GM19035 (cell line): ENCODE measurements around the gene CTNS.
"Not testable (repeated sequence)": the region's sequence is repeated elsewhere in the genome, so short reads cannot be mapped to it uniquely, and the experiment has no call there.

Experiments used
- ATAC-seq: cut with Tn5 transposase; IDR thresholded peaks from one replicate; pipeline ENCODE4 v1.9.1; 2021; ENCODE audit not compliant: unreplicated experiment

CTNS gene

GRCh38 chr17:3681565-3681964 lies 45.0 kb downstream of the CTNS start:
- ATAC-seq: no peak

DNA sequence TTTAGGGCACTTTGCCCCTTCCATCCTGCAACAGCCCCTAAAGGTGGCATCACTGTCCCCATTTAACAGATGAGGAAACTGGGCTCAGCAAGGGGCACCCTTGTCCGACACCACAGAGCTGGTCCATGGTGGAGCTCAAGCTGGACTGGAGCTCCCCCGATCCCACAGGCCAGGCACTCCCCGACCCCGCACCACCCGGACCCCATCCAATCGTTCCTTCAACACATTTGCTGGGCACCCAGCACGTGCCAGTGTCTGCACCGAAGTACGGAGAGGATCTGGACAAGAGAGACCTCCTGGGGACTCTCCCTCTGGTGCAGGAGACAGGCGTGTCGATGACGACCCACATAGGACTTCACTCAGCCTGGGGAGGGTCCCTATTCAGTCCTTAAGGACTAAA lies 45.5 kb downstream of the CTNS start:
- ATAC-seq: no peak

GRCh38 chr17:3683054-3683511 lies 46.5 kb downstream of the CTNS start:
- ATAC-seq: no peak

- ATAC-seq: no peak
Measured at GRCh38 chr17:3685174-3685573, 48.6 kb downstream of the CTNS start.

GRCh38 chr17:3688027-3688553 lies 51.5 kb downstream of the CTNS start:
- no peak for ATAC-seq

DNA sequence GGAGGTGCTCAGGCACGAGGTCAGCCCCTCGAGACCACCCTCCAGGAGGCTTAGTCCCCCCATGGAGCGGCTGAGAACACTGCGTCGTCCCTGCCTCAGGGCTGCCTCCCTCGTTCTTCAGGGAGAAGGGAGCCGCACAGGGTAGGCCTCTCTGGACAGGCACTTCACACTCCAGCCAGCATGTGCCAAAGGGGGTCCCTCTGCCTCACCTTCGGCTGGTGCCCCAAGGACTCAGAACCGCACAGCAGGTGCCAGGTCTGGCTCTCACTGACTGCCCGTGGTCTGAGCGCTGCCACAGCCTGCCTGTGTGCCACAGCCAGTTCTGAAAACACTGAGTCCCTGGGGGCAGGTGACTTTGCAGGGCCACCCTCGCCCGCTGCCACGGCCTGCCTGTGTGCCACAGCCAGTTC lies 52.3 kb downstream of the CTNS start:
- ATAC-seq: no peak

DNA sequence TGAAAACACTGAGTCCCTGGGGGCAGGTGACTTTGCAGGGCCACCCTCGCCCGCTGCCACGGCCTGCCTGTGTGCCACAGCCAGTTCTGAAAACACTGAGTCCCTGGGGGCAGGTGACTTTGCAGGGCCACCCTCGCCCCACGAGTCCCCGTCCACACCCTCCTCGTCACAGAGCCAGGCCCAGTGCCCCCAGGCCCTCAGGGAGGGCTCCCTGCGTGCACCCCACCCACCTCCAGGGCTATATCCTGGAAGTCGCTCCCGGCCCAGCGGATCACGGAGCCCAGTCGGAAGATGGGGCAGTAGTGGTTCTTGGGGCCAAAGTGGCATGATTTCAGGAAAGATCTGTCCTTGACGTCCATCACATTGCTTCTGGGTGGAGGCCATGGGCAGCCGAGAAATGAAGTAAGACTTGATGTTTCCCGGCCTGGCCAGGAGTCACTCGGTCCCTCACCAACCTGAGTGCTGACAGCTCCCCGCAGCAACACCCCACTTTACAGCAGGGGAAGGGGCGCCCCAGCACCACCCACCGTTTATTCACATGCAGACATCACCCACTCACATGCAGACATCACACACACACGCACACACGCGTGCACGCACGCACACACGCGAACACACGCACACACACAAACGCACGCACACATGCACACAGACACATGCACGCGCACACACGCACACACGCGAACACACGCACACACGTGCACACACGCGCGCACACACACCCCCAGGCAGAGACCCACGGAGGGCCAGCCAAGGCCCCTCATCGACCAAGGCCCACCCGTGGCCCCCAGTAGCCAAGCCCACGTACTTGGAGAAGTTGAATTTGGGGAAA lies 52.9 kb downstream of the CTNS start:
- ATAC-seq: no peak

DNA sequence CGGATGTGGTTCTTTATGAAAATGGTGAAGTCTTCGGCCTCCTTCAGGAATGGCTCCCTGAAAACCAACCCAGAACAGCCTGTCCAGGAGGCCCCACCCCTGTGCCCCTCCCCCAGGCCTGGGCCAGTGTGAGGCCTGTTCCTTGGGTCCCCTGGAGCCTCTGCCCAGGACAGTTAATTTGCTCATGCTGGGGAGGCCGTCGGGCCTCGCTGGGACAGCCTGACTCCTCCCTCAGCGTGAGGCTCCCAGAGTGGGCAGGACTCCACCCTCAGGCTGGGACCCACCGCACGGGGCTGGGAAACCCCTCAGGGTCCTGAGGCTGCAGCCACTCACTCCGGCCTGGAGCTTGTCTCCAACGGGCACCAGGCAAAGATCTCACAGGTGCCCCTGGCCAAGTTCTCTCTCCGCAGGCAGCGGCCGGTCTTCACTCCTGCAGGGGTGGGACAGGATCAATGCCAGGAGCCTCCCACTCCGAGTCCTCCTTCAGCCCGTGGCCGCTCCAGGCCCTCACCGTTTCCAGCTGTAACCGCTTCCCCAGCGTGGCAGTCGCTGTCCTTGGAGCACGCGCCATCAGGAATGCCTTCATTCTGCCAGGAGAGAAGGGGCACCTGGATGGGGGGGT lies 53.6 kb downstream of the CTNS start:
- ATAC-seq: no peak

GRCh38 chr17:3691617-3692067 lies 55.1 kb downstream of the CTNS start:
- no peak for ATAC-seq

DNA sequence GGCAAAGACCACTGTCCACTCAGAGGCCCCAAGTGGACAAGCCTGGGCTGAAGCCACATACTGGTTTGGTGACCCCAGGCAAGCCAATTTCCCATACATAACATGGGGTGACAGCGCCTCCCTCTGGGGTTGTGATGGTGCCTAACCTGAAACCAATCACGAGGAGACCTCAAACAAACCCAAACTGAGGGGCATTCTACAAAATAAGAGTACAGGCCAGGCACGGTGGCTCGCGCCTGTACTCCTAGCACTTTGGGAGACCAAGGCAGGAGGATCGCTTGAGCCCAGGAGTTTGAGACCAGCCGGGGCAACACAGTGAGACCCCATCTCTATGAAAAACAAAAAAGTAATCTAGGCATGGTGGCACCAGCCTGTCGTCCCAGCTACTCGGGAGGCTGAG lies 55.8 kb downstream of the CTNS start:
- ATAC-seq: no peak

- no peak for ATAC-seq
Measured at GRCh38 chr17:3693141-3693540, 56.6 kb downstream of the CTNS start.

GRCh38 chr17:3693829-3694231 lies 57.3 kb downstream of the CTNS start:
- peak; percentile 54 for ATAC-seq

GRCh38 chr17:3695129-3695722 lies 58.7 kb downstream of the CTNS start:
- ATAC-seq: no peak

DNA sequence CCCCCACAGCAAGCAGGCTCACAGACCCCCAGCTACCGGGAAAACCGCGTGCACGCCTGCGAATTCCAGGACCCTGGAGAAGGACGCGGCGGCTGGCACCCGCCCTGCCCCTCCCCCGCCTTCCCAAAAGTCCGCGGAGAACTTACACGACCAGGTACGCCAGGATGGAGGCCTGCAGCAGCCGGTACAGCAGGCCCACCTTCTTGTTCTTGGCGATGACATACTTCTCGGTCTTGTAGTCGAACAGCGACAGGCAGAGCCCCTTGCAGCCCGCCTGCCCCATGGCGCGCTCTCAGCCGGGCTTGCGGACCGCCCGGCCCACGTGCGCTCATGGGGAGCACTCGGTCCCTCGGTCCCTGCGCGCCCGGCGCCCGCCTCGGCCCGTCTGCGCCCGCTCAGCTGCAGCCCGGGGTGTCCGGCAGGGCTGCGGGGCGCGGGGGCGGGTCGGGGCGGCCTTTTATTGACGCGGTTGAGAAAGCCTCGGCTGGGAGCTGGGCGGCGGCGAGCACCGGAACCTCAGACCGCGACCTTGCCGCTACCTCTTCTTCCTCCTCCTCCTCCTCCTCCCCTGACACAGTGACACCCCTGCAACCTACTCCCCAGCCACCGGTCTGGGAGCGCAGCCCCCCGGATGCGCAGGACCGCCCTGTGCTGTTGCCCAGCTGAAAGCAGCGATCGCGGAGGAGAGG lies 59.3 kb downstream of the CTNS start, which contains the start of gene P2RX5:
Gene P2RX5, minus strand, starts transcription at position 433 of the 689 bp plus-strand sequence. Its CDS starts 150 bp downstream, at position 283.
- peak; percentile 37 for ATAC-seq

- no peak for ATAC-seq
Measured at GRCh38 chr17:3697103-3697476, 60.5 kb downstream of the CTNS start.

- no peak for ATAC-seq
Measured at GRCh38 chr17:3698139-3698538, 61.6 kb downstream of the CTNS start.

- ATAC-seq: no peak
Measured at GRCh38 chr17:3699951-3700350, 63.4 kb downstream of the CTNS start.

DNA sequence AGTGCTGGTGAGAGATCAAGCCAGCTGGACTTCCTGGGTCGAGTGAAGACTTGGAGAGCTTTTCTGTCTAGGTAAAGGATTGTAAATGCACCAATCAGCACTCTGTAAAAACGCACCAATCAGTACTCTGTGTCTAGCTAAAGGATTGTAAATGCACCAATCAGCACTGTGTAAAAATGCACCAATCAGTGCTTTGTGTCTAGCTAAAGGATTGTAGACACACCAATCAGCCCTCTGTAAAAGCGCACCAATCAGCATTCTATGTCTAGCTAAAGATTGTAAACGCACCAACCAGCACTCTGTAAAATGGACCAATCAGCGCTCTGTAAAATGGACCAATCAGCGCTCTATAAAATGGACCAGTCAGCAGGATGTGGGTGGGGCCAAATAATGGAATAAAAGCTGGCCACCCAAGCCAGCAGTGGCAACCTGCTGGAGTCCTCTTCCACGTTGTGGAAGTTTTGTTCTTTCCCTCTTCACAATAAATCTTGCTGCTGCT lies 65.5 kb downstream of the CTNS start:
- not testable (repeated sequence) for ATAC-seq

GRCh38 chr17:3704931-3705717 lies 68.6 kb downstream of the CTNS start:
- no peak for ATAC-seq

DNA sequence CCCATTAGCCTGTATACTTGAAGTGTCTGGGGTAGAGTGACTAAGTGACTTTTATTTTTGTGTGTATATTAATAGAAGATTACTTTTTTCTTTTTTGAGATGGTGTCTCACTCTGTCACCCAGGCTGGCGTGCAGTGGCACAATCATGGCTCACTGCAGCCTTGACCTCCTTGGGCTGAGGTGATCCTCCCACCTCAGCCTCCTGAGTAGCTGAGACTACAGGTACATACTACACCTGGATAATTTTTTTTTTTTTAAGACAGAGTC lies 69.1 kb downstream of the CTNS start:
- not testable (repeated sequence) for ATAC-seq
